Cardiac fibroblast (primary cell): Measurements from ENCODE around the gene RXYLT1.

Experiments
- DNase-seq, 2 donors: peaks; one replicate each; pipeline versions ENCODE4 v3.0.0 to v3.0.0-alpha.2; 2010; ENCODE audit warnings: low read depth in 2 of 2
- H3K4me3 ChIP-seq, 2 donors: replicated peaks in 1 of 2; 1 replicate in 1 of 2; 2 replicates in 1 of 2; pipeline ENCODE4 v1.5.1; 2011; ENCODE audit warnings: low read depth in 2 of 2, low read length in 2 of 2, mild to moderate bottlenecking in 2 of 2, moderate library complexity in 1 of 2
- TF ChIP-seq, protein P1 (sequence below): IDR thresholded peaks from one replicate; pipeline ENCODE4 v1.5.1; 2011; ENCODE audit warnings: low read depth, mild to moderate bottlenecking, low read length, inconsistent platforms

Gene RXYLT1

GRCh38 chr12:63752841-63753240 is 26.9 kb upstream of the RXYLT1 start:
- TF ChIP-seq, protein P1, sequence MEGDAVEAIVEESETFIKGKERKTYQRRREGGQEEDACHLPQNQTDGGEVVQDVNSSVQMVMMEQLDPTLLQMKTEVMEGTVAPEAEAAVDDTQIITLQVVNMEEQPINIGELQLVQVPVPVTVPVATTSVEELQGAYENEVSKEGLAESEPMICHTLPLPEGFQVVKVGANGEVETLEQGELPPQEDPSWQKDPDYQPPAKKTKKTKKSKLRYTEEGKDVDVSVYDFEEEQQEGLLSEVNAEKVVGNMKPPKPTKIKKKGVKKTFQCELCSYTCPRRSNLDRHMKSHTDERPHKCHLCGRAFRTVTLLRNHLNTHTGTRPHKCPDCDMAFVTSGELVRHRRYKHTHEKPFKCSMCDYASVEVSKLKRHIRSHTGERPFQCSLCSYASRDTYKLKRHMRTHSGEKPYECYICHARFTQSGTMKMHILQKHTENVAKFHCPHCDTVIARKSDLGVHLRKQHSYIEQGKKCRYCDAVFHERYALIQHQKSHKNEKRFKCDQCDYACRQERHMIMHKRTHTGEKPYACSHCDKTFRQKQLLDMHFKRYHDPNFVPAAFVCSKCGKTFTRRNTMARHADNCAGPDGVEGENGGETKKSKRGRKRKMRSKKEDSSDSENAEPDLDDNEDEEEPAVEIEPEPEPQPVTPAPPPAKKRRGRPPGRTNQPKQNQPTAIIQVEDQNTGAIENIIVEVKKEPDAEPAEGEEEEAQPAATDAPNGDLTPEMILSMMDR = no peak
- H3K4me3 ChIP-seq = no peak overlapping the region
- peak in 1 of 2 donors; percentile 4 for DNase-seq

GRCh38 chr12:63753743-63754142 is 26.0 kb upstream of the RXYLT1 start:
- peak in 1 of 2 donors; percentile 7 for DNase-seq
- H3K4me3 ChIP-seq = no peak overlapping the region
- TF ChIP-seq, protein P1 = peak; percentile 26

DNA sequence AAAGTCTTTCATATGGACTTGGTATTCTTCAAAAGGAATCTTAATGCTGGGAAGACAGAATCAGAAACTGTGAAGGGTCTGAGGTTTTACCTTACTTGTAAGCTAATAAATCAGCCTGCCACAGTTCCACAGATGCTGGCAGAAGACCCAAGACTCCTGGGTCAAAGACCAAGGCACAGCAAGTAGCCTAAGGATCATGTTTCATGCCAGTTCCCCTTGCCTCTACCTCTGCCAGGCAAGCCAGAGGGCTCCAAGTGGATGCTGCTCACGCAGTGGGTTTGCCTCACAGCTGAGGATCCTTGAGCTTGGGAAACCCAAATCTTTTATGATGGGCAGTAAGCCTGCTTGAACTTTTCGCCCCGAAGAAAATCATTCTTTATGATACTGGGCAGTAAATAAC is 15.2 kb upstream of the RXYLT1 start:
- H3K4me3 ChIP-seq = no peak overlapping the region
- TF ChIP-seq, protein P1 = no peak
- DNase-seq = no peak

GRCh38 chr12:63766498-63766897 is 13.2 kb upstream of the RXYLT1 start:
- TF ChIP-seq, protein P1 = no peak
- DNase-seq = peak in 1 of 2 donors; percentile 25
- H3K4me3 ChIP-seq = no peak overlapping the region

GRCh38 chr12:63770375-63770774 is 9.3 kb upstream of the RXYLT1 start:
- DNase-seq = no peak
- H3K4me3 ChIP-seq = no peak overlapping the region

GRCh38 chr12:63777340-63777739 is 2.4 kb upstream of the RXYLT1 start:
- no peak overlapping the region for H3K4me3 ChIP-seq
- DNase-seq = no peak
- TF ChIP-seq, protein P1 = no peak

More at GRCh38 chr12:63770375-63770774, 9.3 kb upstream of the RXYLT1 start:
- TF ChIP-seq, protein P1 = no peak

DNA sequence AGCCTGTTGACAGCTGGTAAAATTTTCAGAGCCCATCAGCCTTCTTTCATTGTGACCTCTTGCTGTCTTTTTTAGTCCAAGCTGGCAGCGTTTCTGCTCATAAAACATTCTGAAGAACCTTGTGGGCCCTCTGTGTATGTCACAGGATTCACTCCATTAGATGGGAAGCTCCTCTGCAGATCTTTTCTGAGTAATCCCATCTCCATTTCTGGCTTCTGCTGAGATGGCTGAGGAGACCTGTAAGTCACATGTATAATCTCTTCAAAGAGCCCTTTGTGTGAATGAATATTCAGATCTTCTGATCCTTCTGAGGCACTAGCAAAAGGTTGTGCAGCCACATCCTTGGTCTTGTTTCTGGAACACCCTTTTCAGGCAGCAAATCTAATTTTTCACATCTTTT is 2.8 kb downstream of the RXYLT1 start:
- TF ChIP-seq, protein P1 = no peak
- no peak for DNase-seq
- no peak overlapping the region for H3K4me3 ChIP-seq
